ACC112 (cell line): ENCODE measurements around the gene HLX.
A peak's percentile ranks its signal among the peaks of the same experiment; 100 is the strongest.

Source experiments
- H2AFZ ChIP-seq: fragments of 200-600 bp; sonication (generic); one replicate; pipeline ENCODE4 v1.6.0; 2017; ENCODE audit warnings: antibody characterized with exemption, low read length; ENCODE audit not compliant: unreplicated experiment
- H3K27ac ChIP-seq: fragments of 200-600 bp; sonication (generic); 2 replicates; pipeline ENCODE4 v1.5.1; 2014; ENCODE audit warnings: low read depth, mild to moderate bottlenecking, antibody characterized with exemption, low read length, moderate library complexity
- H3K27me3 ChIP-seq: fragments of 200-600 bp; sonication (generic); 2 replicates; pipeline ENCODE4 v1.6.1; 2014; ENCODE audit warnings: mild to moderate bottlenecking, antibody characterized with exemption, low read length, moderate library complexity, mixed read lengths; ENCODE audit not compliant: insufficient read depth
- H3K36me3 ChIP-seq: fragments of 200-600 bp; sonication (generic); 2 replicates; pipeline ENCODE4 v1.6.1; 2016; ENCODE audit warnings: mild to moderate bottlenecking, antibody characterized with exemption, low read length, moderate library complexity, mixed read lengths; ENCODE audit not compliant: insufficient read depth
- H3K4me1 ChIP-seq: fragments of 200-600 bp; sonication (generic); one replicate; pipeline ENCODE4 v1.6.1; 2016; ENCODE audit warnings: low read length, mixed read lengths; ENCODE audit not compliant: insufficient read depth, unreplicated experiment, control insufficient read depth
- H3K4me3 ChIP-seq: fragments of 200-600 bp; sonication (generic); 2 replicates; pipeline ENCODE4 v1.5.1; 2014; ENCODE audit warnings: mild to moderate bottlenecking, low read depth, low read length
- H3K79me2 ChIP-seq: fragments of 200-600 bp; sonication (generic); one replicate; pipeline ENCODE4 v1.6.0; 2016; ENCODE audit warnings: low read length; ENCODE audit not compliant: control insufficient read depth, unreplicated experiment, insufficient read depth

Gene HLX

DNA sequence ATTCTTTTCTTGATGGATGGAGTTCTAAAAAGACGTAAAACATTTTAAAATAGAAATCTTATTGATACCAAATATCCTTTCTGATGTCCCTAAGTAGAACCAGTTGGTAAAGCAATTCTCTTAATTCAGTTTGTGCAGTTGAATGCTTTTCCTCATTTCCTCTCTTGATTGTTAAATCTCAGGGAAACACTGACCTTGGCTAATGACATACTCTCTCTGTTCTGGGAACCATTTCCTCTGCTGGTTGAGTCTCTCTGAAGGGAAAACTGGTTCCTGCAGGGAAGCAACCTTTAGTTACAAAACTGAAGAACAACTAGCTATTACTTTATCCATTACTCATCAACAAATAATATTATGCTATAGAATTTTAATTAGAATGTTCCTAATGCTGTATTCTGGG lies 36.7 kb downstream of the HLX start:
- no peaks in the 10 kb centered on the region for H3K79me2 ChIP-seq
- no peaks in the 10 kb centered on the region for H3K36me3 ChIP-seq
- no peak overlapping the region for H3K27ac ChIP-seq
- H3K4me1 ChIP-seq, result no peaks in the 10 kb centered on the region
- H3K4me3 ChIP-seq, result no peak overlapping the region
- H3K27me3 ChIP-seq, result no peaks in the 10 kb centered on the region
- H2AFZ ChIP-seq, result no peak overlapping the region

DNA sequence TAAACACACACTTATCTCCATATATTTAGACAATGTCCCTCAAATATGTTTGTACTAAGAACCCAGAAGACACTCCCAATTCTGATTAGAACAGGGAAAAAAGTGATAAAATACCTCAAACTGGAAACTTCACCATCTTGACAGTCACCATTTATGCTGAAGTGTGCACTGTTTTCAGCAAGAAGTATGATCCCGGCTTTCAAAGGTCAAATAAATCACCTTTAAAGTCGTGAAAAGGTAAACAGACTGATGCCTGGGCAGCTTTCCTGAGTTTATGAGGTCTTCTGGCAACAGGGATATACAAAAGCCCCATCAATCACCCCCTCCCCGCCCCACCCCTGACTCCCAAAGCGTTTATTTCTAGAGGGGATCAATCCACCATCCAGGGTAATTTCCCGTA lies 37.9 kb downstream of the HLX start:
- no peaks in the 10 kb centered on the region for H3K79me2 ChIP-seq
- H3K4me3 ChIP-seq, result no peak overlapping the region
- H3K27me3 ChIP-seq, result no peaks in the 10 kb centered on the region
- H3K27ac ChIP-seq, result no peak overlapping the region
- no peaks in the 10 kb centered on the region for H3K36me3 ChIP-seq
- no peak overlapping the region for H2AFZ ChIP-seq
- H3K4me1 ChIP-seq, result no peaks in the 10 kb centered on the region

DNA sequence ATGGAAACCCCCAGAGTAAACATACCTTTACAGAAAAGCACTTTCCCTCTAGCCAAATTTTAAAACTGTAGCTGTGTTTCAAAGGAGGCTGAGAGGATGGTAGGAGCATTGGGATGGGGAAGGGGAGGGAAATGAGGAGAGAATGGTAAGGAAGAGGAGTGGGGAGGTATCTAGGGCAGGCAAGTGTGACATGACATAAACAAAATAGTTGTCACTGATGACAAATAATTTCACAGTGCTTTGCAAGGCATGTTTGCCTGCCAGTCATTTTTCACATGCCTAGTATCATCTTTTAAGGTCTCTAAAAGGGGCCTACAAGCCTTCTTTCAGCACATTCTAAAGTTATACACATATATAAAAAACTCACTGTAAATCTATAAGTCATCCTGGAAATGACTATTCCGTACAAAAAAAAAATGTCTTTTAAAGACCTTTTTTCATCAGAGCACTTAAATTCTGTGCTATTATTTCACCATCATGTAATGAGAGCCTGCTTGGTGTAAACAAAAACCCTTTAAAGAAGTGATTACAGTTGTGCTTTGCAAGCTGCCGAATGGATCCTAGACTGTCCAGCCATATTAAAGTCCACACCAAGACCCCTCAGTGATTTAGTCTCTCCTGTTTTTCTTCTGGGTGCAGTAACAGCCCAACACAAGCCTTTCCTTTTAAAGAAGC lies 38.4 kb downstream of the HLX start:
- H3K27me3 ChIP-seq, result no peaks in the 10 kb centered on the region
- H3K4me3 ChIP-seq, result no peak overlapping the region
- H3K4me1 ChIP-seq, result no peaks in the 10 kb centered on the region
- no peak overlapping the region for H2AFZ ChIP-seq
- H3K79me2 ChIP-seq, result no peaks in the 10 kb centered on the region
- no peaks in the 10 kb centered on the region for H3K36me3 ChIP-seq
- no peak overlapping the region for H3K27ac ChIP-seq

DNA sequence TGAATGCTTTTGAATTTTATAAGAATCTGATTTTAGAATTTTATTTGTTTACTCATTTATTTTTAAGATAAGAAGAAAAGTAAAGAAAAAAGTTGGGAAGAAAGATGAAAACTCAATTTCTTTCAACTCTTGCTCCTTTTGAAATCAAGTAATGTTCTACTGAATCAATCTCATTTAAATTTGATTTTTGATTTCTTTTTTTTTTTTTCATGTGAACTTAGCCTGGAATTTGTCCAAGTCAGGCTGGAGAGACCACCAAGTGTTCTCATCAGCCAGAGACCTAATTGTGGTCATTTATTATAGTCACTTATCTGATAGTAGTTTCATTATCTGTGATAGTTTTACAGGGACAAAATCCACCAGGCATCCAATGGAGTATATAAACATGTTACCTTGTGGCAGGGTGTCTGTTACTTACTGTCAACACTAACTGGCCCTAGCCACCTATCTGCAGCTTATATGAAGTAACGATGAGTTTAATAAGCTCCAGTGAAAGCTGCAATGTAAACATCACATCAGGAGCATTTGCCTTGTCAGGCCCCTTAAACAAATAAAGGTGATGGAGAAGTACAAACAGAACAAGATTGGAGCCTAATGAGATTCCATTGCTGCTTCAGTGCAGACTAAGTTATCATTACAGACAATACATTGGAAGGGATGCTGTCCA lies 39.2 kb downstream of the HLX start:
- H3K27ac ChIP-seq, result no peak overlapping the region
- H3K27me3 ChIP-seq, result no peaks in the 10 kb centered on the region
- no peaks in the 10 kb centered on the region for H3K36me3 ChIP-seq
- H3K79me2 ChIP-seq, result no peaks in the 10 kb centered on the region
- no peak overlapping the region for H2AFZ ChIP-seq
- no peak overlapping the region for H3K4me3 ChIP-seq
- no peaks in the 10 kb centered on the region for H3K4me1 ChIP-seq

GRCh38 chr1:220920967-220921366 lies 41.7 kb downstream of the HLX start:
- no peak overlapping the region for H3K4me3 ChIP-seq
- H3K27me3 ChIP-seq, result no peaks in the 10 kb centered on the region
- peaks cover 3% of the 10 kb centered on the region for H3K4me1 ChIP-seq
- H3K27ac ChIP-seq, result no peak overlapping the region
- no peaks in the 10 kb centered on the region for H3K36me3 ChIP-seq
- H2AFZ ChIP-seq, result no peak overlapping the region
- H3K79me2 ChIP-seq, result no peaks in the 10 kb centered on the region

- Histone ChIP-seq H3K79me2 (no peaks in the 10 kb centered on the region), H3K27me3 (no peaks in the 10 kb centered on the region), H3K27ac (no peak overlapping the region), H3K4me3 (no peak overlapping the region), H3K4me1 (peaks cover 8% of the 10 kb centered on the region), H2AFZ (no peak overlapping the region), H3K36me3 (no peaks in the 10 kb centered on the region)
These were observed 42.3 kb downstream of the HLX start for GRCh38 chr1:220921498-220921897.

- no peak overlapping the region for H2AFZ ChIP-seq
- H3K27me3 ChIP-seq, result no peaks in the 10 kb centered on the region
- H3K79me2 ChIP-seq, result no peaks in the 10 kb centered on the region
- H3K4me3 ChIP-seq, result no peak overlapping the region
- peaks cover 11% of the 10 kb centered on the region for H3K4me1 ChIP-seq
- no peak overlapping the region for H3K27ac ChIP-seq
- H3K36me3 ChIP-seq, result no peaks in the 10 kb centered on the region
These were observed 42.9 kb downstream of the HLX start for GRCh38 chr1:220921971-220922635.

DNA sequence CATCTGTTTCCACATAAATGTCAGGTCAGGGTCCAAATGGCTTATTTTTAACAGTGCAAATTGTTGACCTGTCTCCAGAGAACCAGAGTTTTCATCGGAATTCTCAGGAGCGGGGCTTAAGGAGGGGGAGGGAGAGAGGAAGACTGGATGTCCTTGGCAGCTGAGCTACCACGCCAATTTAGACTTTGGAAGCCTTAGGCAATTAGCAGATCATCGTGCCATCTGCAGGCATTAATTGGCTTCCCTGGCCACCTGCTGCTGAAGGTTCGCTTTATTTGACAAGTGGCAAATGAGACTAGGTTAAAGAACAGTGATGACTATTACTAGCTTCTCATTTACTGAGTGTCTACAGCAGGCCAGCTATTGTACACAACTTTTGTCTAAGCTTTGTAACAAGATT lies 43.7 kb downstream of the HLX start:
- Histone ChIP-seq H3K27me3 (no peaks in the 10 kb centered on the region), H2AFZ (no peak overlapping the region), H3K36me3 (no peaks in the 10 kb centered on the region), H3K4me1 (peaks cover 11% of the 10 kb centered on the region), H3K27ac (no peak overlapping the region), H3K4me3 (no peak overlapping the region), H3K79me2 (no peaks in the 10 kb centered on the region)

GRCh38 chr1:220924331-220924970 lies 45.2 kb downstream of the HLX start:
- peaks cover 11% of the 10 kb centered on the region for H3K4me1 ChIP-seq
- no peak overlapping the region for H2AFZ ChIP-seq
- H3K27ac ChIP-seq, result no peak overlapping the region
- no peaks in the 10 kb centered on the region for H3K36me3 ChIP-seq
- H3K79me2 ChIP-seq, result no peaks in the 10 kb centered on the region
- no peak overlapping the region for H3K4me3 ChIP-seq
- H3K27me3 ChIP-seq, result no peaks in the 10 kb centered on the region

GRCh38 chr1:220925707-220926106 lies 46.5 kb downstream of the HLX start:
- H3K27me3 ChIP-seq, result no peaks in the 10 kb centered on the region
- peak overlapping the region; percentile 59 for H2AFZ ChIP-seq
- H3K27ac ChIP-seq, result peak overlapping the region; percentile 56
- H3K79me2 ChIP-seq, result no peaks in the 10 kb centered on the region
- H3K4me3 ChIP-seq, result no peak overlapping the region
- peaks cover 11% of the 10 kb centered on the region for H3K4me1 ChIP-seq
- H3K36me3 ChIP-seq, result no peaks in the 10 kb centered on the region
